IgD-negative memory B cell (primary cell): Measurements from ENCODE around the gene PCDHB6. TPM values are rescaled to one million over a fixed set of nuclear protein-coding genes. Genes with fewer than 3 reads are reported as not detected.
"Not testable (repeated sequence)": the region's sequence is repeated elsewhere in the genome, so short reads cannot be mapped to it uniquely, and the experiment has no call there.

Experiments
- H3K27ac Mint-ChIP-seq, 3 donors: one replicate each; pipeline ENCODE4 v1.8.0; 2020 to 2022; ENCODE audit warnings: mild to moderate bottlenecking in 3 of 3, mixed read lengths in 3 of 3, moderate library complexity in 1 of 3
- H3K27me3 Mint-ChIP-seq: one replicate; pipeline ENCODE4 v1.8.0; 2021; ENCODE audit warnings: mixed read lengths
- H3K36me3 Mint-ChIP-seq: one replicate; pipeline ENCODE4 v1.8.0; 2020; ENCODE audit warnings: mild to moderate bottlenecking, mixed read lengths
- H3K4me1 Mint-ChIP-seq, 3 donors: one replicate each; pipeline ENCODE4 v1.8.0; 2020 to 2022; ENCODE audit warnings: mixed read lengths in 3 of 3, mild to moderate bottlenecking in 1 of 3
- H3K4me3 Mint-ChIP-seq, 4 donors: one replicate each; pipeline ENCODE4 v1.8.0; 2020 to 2022; ENCODE audit warnings: mild to moderate bottlenecking in 4 of 4, mixed read lengths in 4 of 4, moderate library complexity in 3 of 4
- H3K9me3 Mint-ChIP-seq, 3 donors: one replicate each; pipeline ENCODE4 v1.8.0; 2020 to 2021; ENCODE audit warnings: mixed read lengths in 3 of 3, mild to moderate bottlenecking in 1 of 3
- polyA plus RNA-seq: library from polyadenylated mRNA; unstranded; fragments of 300-500 nt; fragmentation: Illumina TruSeq; gene quantifications from one replicate; pipeline ENCODE4 v1.2.3, GENCODE V29; 2021

Gene PCDHB6
- polyA plus RNA-seq, 1 donor from 2014 or later = not detected

- H3K27me3 Mint-ChIP-seq = peaks cover 21% of the 10 kb centered on the region
- H3K36me3 Mint-ChIP-seq = no peaks in the 10 kb centered on the region
- H3K9me3 Mint-ChIP-seq = peaks cover 9 to 15% (median 14%) of the 10 kb centered on the region in 3 donors
- H3K4me3 Mint-ChIP-seq = no peak within 1 kb of the TSS
- H3K27ac Mint-ChIP-seq = peak within 1 kb of the TSS in 2 of 3 donors; percentile 39
- peaks cover 0 to 4% (median 3%) of the 10 kb centered on the region in 3 donors for H3K4me1 Mint-ChIP-seq
Observed at GRCh38 chr5:141182248-141182647, 32.4 kb downstream of the PCDHB6 start, which contains the start of gene PCDHB16. Gene PCDHB16, plus strand, starts transcription at chr5:141182387. Its CDS starts 173 bp downstream, at chr5:141182560.

GRCh38 chr5:141184117-141184855 is 34.4 kb downstream of the PCDHB6 start:
- H3K9me3 Mint-ChIP-seq = peaks cover 11 to 18% (median 17%) of the 10 kb centered on the region in 3 donors
- not testable (repeated sequence) for H3K36me3 Mint-ChIP-seq, H3K27ac Mint-ChIP-seq, H3K4me1 Mint-ChIP-seq
- peak overlapping the region in 1 of 4 donors; percentile 22 for H3K4me3 Mint-ChIP-seq
- H3K27me3 Mint-ChIP-seq = peaks cover 27% of the 10 kb centered on the region

GRCh38 chr5:141186897-141187512 is 37.1 kb downstream of the PCDHB6 start, which contains the start of gene PCDHB9:
Gene PCDHB9, plus strand, starts transcription at chr5:141187161. Its CDS starts 158 bp downstream, at chr5:141187319.
- H3K36me3 Mint-ChIP-seq = no peaks in the 10 kb centered on the region
- peak within 1 kb of the TSS; percentile 30 to 75 (median 52) for H3K4me3 Mint-ChIP-seq
- peaks cover 25% of the 10 kb centered on the region for H3K27me3 Mint-ChIP-seq
- peaks cover 19 to 26% (median 19%) of the 10 kb centered on the region in 3 donors for H3K9me3 Mint-ChIP-seq
- H3K4me1 Mint-ChIP-seq = peaks cover 0 to 4% (median 3%) of the 10 kb centered on the region in 3 donors
- no peak within 1 kb of the TSS for H3K27ac Mint-ChIP-seq

- H3K4me1 Mint-ChIP-seq, H3K4me3 Mint-ChIP-seq, H3K27ac Mint-ChIP-seq, H3K36me3 Mint-ChIP-seq: not testable (repeated sequence)
- peaks cover 9 to 20% (median 20%) of the 10 kb centered on the region in 3 donors for H3K9me3 Mint-ChIP-seq
- H3K27me3 Mint-ChIP-seq = peaks cover 22% of the 10 kb centered on the region
Observed at GRCh38 chr5:141188682-141189081, 38.8 kb downstream of the PCDHB6 start.

GRCh38 chr5:141189131-141189530 is 39.3 kb downstream of the PCDHB6 start:
- H3K4me3 Mint-ChIP-seq, H3K36me3 Mint-ChIP-seq, H3K4me1 Mint-ChIP-seq, H3K27ac Mint-ChIP-seq: not testable (repeated sequence)
- Mint-ChIP-seq H3K9me3 (peaks cover 9 to 20% (median 20%) of the 10 kb centered on the region in 3 donors), H3K27me3 (peaks cover 22% of the 10 kb centered on the region)

- Mint-ChIP-seq H3K27me3 (peaks cover 13% of the 10 kb centered on the region), H3K9me3 (peaks cover 6 to 33% (median 14%) of the 10 kb centered on the region in 3 donors)
Observed at GRCh38 chr5:141192110-141192725, 42.4 kb downstream of the PCDHB6 start, which contains the start of gene PCDHB10. Gene PCDHB10, plus strand, starts transcription at chr5:141192353. Its CDS starts 200 bp downstream, at chr5:141192553.

GRCh38 chr5:141194332-141194731 is 44.5 kb downstream of the PCDHB6 start:
- not testable (repeated sequence) for H3K4me1 Mint-ChIP-seq, H3K4me3 Mint-ChIP-seq, H3K36me3 Mint-ChIP-seq, H3K27ac Mint-ChIP-seq, H3K27me3 Mint-ChIP-seq
- H3K9me3 Mint-ChIP-seq = peaks cover 5 to 38% (median 20%) of the 10 kb centered on the region in 3 donors

More at GRCh38 chr5:141192110-141192725, 42.4 kb downstream of the PCDHB6 start, which contains the start of gene PCDHB10:
- Mint-ChIP-seq H3K36me3 (no peaks in the 10 kb centered on the region), H3K4me1 (peaks cover 0 to under 1% (median 0%) of the 10 kb centered on the region in 3 donors), H3K4me3 (peak within 1 kb of the TSS in 2 of 4 donors; percentile 54 to 65), H3K27ac (no peak within 1 kb of the TSS)

GRCh38 chr5:141196363-141196762 is 46.5 kb downstream of the PCDHB6 start:
- peaks cover 15% of the 10 kb centered on the region for H3K27me3 Mint-ChIP-seq

GRCh38 chr5:141199359-141200235 is 49.7 kb downstream of the PCDHB6 start, which contains the start of gene PCDHB11:
Gene PCDHB11, plus strand, starts transcription at chr5:141199627. Its CDS starts 148 bp downstream, at chr5:141199775.
- peaks cover 2% of the 10 kb centered on the region for H3K36me3 Mint-ChIP-seq
- H3K4me3 Mint-ChIP-seq = no peak within 1 kb of the TSS
- no peak within 1 kb of the TSS for H3K27ac Mint-ChIP-seq
- peaks cover 6 to 27% (median 19%) of the 10 kb centered on the region in 3 donors for H3K9me3 Mint-ChIP-seq
- H3K4me1 Mint-ChIP-seq = peaks cover 0 to 1% (median 0%) of the 10 kb centered on the region in 3 donors
- peaks cover 10% of the 10 kb centered on the region for H3K27me3 Mint-ChIP-seq

More at GRCh38 chr5:141196363-141196762, 46.5 kb downstream of the PCDHB6 start:
- Mint-ChIP-seq H3K27ac (no peak overlapping the region), H3K9me3 (peaks cover 10 to 41% (median 20%) of the 10 kb centered on the region in 3 donors), H3K36me3 (peaks cover 2% of the 10 kb centered on the region), H3K4me3 (no peak overlapping the region), H3K4me1 (no peaks in the 10 kb centered on the region)

GRCh38 chr5:141201126-141201525 is 51.3 kb downstream of the PCDHB6 start:
- peaks cover 6 to 22% (median 19%) of the 10 kb centered on the region in 3 donors for H3K9me3 Mint-ChIP-seq

GRCh38 chr5:141201646-141202045 is 51.8 kb downstream of the PCDHB6 start:
- H3K4me1 Mint-ChIP-seq, H3K27ac Mint-ChIP-seq, H3K36me3 Mint-ChIP-seq, H3K4me3 Mint-ChIP-seq: not testable (repeated sequence)
- peaks cover 13% of the 10 kb centered on the region for H3K27me3 Mint-ChIP-seq
- H3K9me3 Mint-ChIP-seq = peaks cover 6 to 19% (median 17%) of the 10 kb centered on the region in 3 donors

More at GRCh38 chr5:141201126-141201525, 51.3 kb downstream of the PCDHB6 start:
- H3K36me3 Mint-ChIP-seq, H3K27ac Mint-ChIP-seq, H3K4me1 Mint-ChIP-seq, H3K4me3 Mint-ChIP-seq, H3K27me3 Mint-ChIP-seq: not testable (repeated sequence)
